ENCODE measurements around the gene HOXA4.

Gene HOXA4

DNA sequence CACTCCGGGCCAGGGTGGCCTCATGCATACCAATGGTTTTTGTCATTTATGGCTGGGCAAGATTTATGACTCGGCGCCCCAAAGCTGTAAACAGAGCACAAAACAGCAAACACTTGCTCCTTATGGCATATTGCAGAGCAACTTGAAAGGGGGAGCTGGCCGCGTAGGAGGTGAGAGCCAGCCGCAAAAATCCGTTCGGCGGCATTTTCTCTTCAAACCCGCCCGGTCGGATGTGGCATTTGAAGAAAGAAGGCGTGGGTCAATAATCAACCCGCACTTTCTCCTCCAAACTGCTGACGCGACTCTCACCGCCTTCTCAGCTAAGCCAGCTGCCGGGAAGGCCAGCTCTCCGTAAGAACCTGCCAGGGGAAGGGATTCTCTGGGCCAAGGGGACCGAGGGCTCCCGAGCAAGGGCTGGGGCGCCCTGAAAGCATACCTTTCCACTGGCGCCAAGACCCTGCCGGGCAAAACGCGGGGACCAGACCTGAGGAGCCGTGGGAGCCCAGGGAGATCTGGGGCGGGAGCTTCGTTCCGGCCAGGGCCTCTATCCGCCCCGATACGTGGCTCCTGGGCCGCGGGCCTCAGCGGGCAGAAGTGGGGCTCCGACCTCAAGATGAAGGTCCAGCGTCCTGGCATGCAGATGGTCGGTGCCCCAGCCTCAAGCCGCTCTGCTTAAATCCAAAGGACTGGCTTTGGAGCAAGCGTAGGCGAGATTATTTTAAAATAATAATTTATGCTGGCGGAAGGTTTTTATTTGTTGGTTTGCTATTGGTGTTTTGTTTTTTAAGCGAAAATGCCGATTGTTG is 15.1 kb downstream of the HOXA4 start:
- peak; percentile 47 for DNase-seq

DNA sequence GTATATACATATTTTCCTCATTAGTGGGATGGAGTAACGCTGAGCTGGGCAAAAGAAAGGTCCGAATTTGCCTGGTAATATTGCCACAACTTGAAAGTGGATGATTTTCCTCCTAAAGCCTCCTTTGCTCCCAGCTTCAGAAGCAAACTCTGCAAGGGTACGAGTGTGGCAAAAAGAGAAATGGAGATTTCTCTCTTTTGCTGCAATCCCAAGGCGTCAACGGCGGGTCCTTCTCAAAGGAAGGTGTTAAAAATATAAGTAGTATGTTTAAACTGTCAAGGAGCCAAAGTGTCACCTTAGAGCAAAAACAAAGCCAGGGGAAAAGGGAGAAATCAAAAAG is 15.7 kb downstream of the HOXA4 start:
- DNase-seq, result no peak

DNA sequence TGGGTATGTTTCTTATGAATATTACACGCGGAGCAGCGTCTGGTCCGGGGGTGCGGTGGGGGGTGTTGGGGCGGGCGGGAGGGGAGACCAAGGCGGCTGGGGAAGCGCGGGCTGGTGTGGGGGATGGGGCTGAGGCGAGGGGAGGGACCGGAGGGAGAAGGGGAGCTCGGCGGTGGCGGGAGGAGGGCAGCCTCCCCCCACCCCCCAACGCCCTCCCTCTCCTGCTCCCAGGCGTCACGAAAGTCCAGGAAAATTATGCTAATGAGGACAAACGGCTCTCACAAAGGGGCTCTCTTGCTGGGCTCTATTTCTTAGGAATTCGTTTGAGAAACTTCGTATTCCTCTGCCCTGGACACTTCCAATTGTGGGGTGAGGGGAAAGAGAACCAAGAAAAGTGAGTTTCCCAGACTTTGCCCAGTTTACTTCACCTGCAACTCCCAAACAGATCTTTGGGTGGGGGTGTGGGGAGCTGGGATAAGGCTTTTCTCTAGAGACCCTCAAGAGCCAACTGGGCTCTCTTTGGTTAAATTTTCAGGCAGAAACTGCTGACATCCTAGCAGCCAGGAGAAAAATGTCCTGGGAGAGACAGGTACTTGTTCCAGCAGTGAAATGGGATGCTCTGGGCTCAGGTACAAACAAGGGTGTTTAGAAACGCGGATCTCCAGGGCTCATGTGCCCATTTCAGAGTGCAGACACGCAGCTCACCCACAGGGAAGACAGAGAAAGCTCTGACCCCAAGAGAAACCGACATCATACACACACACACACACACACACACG is 16.4 kb downstream of the HOXA4 start:
- peak; percentile 67 for DNase-seq

DNA sequence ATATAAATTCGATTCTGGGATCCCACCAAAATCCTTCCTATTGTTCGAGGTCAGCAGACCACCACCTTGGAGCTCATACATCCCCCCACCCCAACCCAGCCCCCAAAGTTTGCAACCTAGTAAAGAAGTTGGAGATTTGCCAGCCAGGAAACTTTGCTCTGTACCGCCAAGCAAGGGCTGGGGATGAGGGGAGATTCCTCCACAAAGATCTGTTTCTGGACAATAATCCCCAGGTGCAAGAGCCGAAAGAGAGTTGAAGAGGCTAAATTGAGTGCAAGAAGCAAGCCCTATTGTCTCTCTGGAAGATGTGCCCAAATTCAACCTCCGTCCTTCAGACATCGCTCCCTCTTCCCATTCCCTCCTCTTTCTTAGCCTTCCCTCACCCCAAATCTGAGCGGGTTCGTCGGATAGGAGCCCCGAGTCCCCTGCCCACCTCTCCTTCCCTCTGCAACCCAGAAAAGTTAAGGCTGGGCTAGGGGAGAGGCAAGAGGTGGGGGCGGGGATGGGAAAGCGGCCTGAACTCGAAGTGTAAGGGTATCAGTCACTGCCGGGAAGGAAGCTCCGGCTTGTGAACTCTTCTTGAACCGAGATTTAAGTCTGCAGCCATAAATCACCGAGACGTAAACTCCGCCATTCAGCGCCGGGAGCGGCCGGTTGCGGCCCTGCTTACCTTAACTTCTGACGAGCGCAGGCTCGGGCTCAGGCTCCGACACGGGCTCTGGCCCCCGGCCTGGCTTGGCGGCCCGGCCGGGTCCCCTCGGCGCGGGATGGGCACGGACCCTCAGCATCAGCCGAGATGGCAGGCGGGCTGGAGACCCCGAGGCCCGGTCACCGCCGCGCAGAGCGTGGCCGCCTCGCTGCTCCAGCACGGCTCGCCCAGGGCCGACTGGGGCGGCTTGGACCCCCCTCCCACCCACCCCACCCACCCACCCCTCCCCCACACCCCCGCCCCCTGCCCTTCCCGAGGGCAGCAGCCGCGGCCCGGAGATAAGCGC is 17.3 kb downstream of the HOXA4 start:
- DNase-seq, result peak; percentile 77

DNA sequence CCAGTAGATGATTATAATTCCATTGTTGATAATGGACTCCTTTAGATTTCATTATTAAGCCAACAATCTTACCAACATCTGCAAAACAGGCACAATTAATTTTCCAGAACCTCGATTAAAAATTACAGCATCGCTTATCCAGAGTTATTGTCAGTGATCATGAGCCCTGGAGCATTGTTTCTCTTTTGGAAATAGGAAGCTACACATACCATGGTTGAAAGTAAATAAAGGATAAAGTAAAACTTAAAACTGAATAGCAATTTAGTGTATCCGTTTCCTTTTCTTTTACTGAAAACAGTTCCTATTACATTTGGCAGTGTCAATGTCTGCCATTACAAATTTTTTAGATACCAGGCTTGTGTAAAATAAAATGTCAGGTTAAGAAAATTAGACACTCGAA is 18.2 kb downstream of the HOXA4 start:
- no peak for DNase-seq

DNA sequence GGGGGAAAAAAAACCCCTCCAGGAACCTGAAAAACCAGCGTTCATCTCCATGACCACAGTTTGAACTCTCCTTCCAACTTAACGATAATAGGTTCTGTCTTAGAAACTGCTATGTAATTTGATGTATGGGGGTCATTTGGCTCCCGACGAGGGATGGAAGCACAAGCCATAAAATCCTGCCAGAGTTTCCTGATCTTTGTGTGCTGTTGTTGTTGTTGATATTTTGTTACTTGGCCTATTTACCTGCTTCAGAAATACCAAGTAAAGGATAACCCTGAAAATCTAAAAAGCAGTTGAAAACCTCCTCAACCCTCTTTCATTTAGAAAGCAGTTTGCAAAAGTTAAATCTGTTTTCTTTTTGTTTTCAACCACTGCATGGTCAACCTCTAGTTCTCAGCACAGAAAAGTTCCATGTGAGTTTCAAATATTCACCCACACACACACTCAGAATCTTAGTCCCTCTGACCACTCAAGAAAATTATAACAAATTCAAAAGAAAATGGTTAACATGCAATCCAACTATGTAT is 18.7 kb downstream of the HOXA4 start:
- no peak for DNase-seq

DNA sequence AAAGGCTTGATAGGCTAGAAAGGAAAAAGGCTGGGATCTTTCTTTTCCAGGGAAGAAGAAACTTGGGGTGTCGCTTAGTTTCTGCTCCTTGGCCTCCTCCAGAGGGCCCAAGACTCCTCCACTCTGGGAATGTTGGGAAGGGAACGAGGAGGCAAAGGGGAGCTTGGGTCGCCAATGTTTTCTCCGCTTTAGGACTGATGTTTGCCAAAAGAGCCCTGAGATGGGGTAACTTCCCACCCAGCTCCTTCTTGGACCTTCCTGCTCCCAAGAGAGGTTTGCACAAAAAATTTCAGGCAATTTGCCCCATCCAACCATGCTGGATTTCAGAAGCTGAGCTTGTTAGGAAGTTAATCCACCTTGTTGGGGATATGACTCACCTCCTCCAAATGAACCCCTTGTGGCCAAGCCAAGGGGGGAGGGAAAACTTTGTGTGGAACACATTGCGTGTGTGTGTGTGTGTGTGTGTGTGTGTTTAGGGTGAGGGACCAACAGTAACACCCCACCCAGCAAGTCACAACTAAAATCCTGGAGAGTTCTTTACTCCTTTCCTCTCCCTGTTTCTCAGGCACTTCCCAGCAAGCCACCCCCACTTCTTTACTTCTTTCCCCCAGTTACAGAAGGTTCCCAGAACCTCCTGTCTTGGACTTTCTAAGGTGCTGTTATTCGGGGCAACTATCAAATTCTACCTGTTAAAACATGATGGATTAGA is 19.4 kb downstream of the HOXA4 start:
- DNase-seq, result peak; percentile 57

DNA sequence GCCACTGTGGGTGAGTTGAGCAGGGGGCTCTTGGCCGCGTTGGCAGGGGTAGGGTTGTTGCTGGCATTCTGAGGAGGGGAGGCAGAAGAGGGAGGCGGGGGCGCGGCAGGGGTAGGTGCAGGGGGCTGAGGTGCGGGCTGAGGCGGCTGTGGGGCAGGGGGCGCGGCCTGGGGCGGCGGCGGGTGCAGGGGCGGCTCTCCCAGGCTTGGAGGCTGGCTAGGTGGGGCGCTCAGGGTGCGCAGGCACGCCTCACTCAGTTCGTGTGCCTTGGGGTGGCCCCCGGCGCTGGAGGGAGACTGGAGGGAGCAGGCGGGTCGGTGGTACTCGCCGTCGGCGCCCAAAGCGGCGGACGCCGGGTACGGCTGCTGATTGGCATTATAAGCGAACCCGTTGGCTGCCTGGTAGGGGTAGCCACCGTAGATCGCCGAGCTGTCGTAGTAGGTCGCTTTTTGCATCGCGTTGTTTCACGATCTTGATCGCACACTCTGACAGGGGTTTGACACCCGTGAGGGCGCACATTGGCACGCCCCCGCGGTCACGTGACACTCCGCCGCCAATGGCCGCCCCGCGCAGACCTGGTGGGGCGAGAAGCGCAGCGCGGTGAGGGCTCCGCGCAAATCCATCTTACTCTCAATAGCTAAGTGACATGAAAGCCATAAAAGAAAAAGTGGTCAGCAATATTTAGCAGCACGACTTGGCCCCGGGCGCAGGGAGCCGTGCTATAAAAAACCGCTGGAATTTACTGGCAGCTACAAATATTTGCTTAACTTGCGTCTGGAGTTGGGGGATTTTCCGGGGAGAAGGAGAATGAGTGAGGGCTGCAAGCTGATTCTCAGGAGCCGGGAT is 20.1 kb downstream of the HOXA4 start:
- peak; percentile 66 for DNase-seq

DNA sequence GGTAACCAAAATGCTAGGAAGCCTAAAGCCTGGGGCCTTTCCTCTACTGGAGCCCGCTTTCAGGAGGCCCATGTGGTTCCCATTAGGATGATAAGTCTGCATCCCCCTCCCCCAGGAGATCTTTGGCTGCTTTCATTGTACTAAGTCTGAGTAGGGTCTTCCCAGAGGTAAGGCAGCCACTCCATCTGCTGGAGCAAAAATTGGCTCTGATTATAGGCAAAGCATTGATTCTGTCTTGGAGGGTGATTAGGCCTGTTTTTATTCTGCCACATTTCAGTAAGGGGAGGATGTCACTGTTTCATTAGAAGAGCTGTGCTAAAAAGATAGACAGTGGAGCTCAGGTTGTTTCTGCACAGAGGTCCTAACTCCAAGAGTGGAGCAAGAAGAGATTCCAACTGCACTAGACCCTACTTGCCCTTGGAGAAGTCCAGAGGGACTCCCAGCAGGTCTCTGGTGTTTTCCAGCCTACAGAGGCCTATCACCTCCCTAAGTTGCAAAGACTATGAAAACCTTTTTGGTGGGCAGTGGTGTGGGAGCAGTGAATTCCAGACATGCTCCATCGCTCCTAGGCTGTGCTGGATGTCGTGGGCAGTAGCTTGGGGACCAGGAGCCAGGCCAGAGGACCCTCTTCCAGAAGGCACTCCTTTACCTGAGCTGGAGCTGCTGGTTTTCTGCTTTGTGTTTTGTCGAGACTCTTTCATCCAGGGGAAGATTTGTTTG is 20.9 kb downstream of the HOXA4 start:
- DNase-seq, result peak; percentile 43

DNA sequence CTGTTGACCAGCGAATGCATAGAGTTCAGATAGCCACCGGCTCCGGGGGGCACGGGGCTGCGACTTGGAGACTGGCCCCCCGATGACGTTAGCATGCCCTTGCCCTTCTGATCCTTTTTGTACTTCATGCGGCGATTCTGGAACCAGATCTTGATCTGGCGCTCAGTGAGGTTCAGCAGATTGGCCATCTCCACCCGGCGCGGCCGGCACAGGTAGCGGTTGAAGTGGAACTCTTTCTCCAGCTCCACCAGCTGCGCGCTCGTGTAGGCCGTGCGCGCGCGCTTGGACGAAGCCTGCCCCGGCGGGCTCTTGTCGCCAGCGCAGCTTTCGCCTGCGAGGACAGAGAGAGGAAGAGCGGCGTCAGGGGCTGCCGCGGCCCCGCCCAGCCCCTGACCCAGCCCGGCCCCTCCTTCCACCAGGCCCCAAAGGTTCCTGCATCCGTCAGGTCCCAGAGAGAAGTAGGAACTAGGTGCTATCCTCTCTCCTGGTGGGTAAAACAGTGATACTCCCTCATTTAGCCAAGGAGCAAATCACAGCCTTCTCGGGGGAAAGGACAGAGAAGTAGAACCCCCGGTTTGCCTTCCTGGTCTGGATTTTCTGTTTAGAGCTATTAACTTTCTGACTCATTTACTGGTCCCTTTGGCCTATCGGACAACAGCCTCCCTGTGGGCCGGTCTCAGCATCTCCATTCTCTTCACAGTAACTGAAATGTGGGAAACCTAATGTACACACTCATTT is 22.0 kb downstream of the HOXA4 start:
- peak; percentile 37 for DNase-seq

DNA sequence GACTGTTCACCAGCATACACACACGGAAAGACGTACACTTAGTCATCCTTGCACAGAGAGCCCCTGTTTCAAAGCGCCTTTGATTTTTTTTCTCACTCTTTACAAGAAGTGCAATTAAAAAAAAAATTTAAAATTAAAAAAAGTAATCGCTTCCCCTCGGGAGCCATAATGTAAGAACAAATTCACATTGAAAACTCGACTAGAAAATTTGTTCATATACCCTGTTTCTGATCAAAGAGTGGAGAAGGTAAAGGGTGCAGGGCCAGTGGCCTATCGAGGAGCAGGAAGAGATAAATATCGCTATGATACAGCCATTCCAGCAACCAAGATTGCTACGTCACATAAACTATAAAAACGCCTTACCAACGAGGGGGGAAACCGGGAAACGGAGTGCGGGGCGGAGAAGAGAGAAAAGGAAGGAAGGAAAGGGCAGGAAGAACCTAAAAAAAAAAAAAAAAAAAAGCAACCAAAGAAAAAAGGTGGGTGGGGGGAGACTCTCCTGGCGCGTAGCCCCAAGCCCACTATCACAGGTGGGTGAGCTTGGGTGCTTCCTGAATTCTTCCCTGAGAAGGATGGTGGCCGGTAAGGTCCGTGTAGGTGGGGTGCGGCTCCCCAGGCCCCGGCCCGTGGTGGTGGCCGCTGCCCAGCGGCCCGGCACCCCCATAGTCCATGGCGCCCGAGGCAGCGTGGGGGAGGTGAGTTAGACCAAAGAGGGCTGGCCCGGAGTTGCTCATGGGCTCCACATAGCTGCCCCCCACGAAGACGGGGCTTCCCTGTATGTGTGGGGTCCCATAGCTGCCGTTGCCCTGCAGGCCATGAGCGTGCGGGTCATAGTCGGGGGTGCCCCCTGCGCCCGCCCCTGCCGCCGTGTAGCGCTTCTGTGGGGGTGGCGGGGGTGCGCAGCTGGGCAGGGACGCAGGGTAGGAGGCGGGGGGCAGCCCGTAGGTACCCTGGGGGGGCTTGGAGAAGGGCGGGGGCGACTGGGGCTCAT is 22.9 kb downstream of the HOXA4 start:
- peak; percentile 40 for DNase-seq

DNA sequence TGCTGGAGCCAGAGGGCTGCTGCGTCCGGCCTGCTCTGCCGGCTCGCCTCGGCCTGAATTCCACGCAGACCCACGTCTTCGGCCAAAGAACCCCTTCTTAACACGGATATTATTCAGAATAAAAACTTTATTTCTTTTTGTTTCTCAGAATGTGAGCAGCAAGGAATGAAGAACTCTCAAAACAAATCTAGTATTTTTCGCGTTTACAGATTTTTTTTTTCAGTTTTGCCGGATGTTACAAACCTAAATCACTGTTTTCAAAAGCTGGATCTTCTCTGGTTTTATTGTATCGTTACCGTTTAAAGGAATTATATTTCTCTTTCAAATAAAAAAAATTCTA is 23.7 kb downstream of the HOXA4 start:
- DNase-seq, result no peak

DNA sequence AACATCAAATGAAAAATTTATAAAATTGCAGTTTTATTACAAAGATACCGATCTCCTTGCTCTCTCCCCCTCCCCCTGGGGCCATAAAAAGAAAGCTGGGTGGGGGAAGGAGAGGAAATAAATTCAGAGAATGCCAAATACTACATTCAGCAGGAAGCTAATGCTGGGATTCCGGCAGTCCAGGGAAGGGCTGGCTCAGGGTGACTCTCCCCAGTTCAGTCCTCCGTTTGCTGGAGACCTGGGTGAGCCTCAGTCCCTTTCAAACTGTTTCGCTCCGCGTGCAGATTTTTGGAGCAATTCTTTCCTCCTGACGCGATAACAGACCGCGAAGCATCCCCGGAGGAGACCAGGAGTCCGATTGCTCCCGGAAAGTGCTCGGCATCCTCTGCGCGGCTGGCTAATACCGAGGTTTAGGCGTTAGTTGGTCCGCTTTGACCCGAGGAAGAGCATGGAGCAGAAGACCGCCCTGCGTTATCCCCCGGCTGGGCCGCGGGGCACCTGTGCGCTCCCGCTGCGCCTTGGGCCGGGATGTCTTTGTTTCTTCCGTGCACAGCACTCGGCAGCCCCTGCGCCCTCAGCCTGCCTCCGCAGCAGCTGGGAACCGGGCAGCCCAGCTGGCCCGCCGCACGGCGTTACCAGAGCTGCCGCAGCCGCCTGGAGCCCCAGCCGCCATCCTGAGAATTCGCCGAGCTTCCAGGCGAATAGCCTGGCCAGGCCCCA is 24.2 kb downstream of the HOXA4 start:
- DNase-seq, result peak; percentile 47

DNA sequence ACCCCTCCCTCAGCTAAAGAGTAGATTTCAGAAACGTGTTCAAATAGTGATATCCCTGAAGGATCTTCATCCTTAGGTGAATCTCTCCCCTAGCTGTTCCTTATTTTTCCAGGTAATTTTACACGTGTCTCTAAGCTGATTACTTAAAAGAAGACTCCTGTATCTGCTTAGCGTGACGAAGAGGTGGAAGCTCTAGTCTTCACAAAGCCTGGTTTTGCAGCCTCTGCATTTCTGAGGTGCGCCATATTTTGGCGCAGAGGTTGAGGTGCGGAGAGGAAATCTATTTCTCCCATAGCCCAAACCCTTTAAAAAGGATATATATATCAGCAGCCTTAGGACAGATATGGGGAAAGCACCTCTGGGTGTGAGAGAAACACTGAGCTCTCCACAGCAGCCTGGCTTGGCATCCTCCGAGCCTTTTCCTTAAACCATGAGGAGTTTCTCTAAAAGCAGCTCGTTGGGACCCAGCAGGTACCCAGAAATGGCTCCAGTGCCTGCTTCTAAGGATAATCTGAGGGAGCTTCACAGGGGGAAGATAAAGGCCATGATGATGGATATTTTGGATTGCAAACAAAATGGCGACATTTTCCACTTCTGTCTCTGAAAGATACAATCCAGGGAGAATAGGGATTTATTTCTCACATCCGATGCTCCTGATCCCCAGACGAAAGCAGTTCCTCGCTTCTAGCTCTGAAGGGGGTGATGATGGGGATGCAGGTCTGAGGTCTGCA is 25.1 kb downstream of the HOXA4 start:
- no peak for DNase-seq

DNA sequence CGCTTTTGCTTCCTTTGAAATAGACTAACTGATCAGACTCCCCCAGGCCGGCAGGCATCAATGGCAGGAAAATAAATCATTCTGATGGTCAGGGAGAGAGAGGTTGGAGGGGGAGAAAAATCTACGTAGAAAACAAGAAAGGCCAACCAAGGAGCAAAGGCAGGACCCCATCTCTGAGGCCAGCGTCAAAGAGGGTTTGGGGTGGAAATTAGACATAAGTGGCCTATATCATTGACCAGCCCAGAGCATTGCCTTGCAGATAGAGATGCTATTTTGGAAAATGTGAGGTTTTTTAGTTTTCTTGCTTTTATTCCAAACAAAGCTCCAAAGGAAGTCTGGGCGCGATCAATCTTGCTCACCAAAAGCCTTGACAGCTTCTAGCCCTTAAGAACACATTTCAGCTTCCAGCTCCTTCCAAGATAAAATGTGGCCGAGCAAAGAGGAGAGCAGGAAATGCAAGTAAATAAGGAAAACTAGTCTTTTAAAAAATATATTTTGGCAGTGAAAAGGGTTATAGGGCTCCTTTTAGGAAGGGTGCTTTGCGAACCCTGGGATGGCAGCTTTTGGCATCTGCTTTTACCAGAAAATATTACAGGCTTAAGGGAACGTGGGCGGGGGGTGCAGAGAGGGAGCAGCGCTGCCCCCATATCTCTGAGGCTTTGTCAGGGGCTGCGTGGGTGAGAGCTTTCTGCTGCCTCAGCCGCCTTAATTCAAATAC is 26.1 kb downstream of the HOXA4 start:
- DNase-seq, result peak; percentile 39

DNA sequence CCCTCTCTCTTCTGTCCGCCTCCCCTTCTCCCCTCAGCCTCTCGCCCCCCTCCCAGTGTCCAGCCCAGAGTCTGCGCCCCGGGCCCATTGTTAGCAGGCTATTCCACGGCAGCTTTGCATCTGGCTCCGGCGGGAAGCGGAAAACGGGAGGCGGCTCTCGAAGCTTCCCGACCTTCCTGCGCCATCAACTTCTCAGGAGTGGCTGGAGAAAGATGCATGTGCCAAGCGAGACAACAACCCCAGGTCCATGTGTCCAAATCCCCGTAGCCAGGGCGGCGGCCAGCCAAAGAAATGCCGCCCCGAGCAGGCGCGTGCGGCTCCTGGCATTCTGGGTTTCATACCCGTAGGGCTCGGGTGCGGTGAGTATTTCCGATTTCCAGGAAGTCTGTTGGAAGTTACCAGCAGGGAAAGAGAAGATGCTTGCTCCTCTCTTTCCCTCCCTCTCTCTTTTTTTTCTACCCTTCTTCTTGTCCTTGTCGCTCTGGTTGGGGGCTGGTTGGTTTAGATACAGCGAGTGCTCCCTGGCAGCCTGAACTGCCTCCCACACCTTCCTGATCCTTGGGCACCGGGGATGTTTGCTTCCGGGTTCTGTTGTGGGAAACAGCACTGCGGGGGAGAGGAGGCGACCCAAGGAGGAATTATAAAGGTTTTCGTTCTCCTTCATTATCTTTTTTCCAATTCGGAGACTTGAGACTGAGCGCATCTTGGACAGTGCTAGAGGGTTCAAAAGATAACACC is 26.9 kb downstream of the HOXA4 start:
- peak; percentile 30 for DNase-seq

Data from left hindlimb (tissue), 1 donor.